Right atrium auricular region (tissue), 2 donors: ENCODE data around the gene PHB1. TPM values are rescaled to one million over a fixed set of nuclear protein-coding genes. Genes with fewer than 3 reads are reported as not detected.

Source experiments
- DNase-seq: peaks from one replicate; pipeline ENCODE4 v3.0.0-alpha.2; 2019; ENCODE audit warnings: low spot score
- H3K27ac ChIP-seq, 2 donors: fragments of 200-600 bp; sonication (generic); 1 replicate in 1 of 2; 2 replicates in 1 of 2; pipeline ENCODE4 v1.5.1; 2016 to 2019
- H3K27me3 ChIP-seq, 2 donors: fragments of 200-600 bp; sonication (generic); one replicate each; pipeline versions ENCODE4 v1.5.1 to v1.6.0; 2017 to 2019
- H3K36me3 ChIP-seq: fragments of 200-600 bp; sonication (generic); one replicate; pipeline ENCODE4 v1.5.1; 2016
- H3K4me1 ChIP-seq, 2 donors: fragments of 200-600 bp; sonication (generic); one replicate each; pipeline versions ENCODE4 v1.5.1 to v1.6.0; 2017 to 2019
- H3K4me3 ChIP-seq, 2 donors: fragments of 200-600 bp; sonication (generic); 1 replicate in 1 of 2; 2 replicates in 1 of 2; pipeline ENCODE4 v1.5.1; 2017 to 2019; ENCODE audit warnings: mild to moderate bottlenecking in 1 of 2, moderate library complexity in 1 of 2
- H3K9me3 ChIP-seq, 2 donors: fragments of 200-600 bp; sonication (generic); one replicate each; pipeline ENCODE4 v1.5.1; 2019
- CTCF ChIP-seq, 2 donors: fragments of 200-600 bp; sonication (generic); IDR thresholded peaks; one replicate each; pipeline ENCODE4 v1.5.1; 2019; ENCODE audit warnings: antibody characterized with exemption in 2 of 2
- total RNA-seq, 2 donors: library from RNA; depleted of rRNA; stranded (reverse); fragments of >200 nt; gene quantifications; one replicate each; pipeline ENCODE4 v1.1.0, GENCODE V29; 2016

Gene PHB1
- total RNA-seq, 2 donors from 2014 or later, result 108 to 123 TPM

- Histone ChIP-seq H3K36me3 (peaks cover 39% of the 10 kb centered on the region), H3K4me3 (peak overlapping the region; percentile 76 to 96), H3K4me1 (peaks cover 0 to 16% of the 10 kb centered on the region in 2 donors), H3K9me3 (no peaks in the 10 kb centered on the region), H3K27me3 (no peaks in the 10 kb centered on the region), H3K27ac (peak overlapping the region; percentile 36 to 59)
- no peak for TF ChIP-seq CTCF (IDR thresholded peaks at IDR 0.05)
- DNase-seq, result no peak
Measured at GRCh38 chr17:49414271-49414621, 436 bp downstream of the PHB1 start.

GRCh38 chr17:49409066-49409465 lies 5.6 kb downstream of the PHB1 start:
- Histone ChIP-seq H3K27ac (no peak overlapping the region), H3K36me3 (peaks cover 91% of the 10 kb centered on the region), H3K27me3 (no peaks in the 10 kb centered on the region), H3K4me1 (peaks cover 0 to 11% of the 10 kb centered on the region in 2 donors), H3K9me3 (no peaks in the 10 kb centered on the region), H3K4me3 (no peak overlapping the region)
- no peak for DNase-seq
- TF ChIP-seq CTCF (IDR thresholded peaks at IDR 0.05), result no peak

GRCh38 chr17:49407981-49408501 lies 6.6 kb downstream of the PHB1 start:
- no peak overlapping the region for H3K27ac ChIP-seq
- TF ChIP-seq CTCF (IDR thresholded peaks at IDR 0.05), result peak; percentile 19 to 79
- H3K27me3 ChIP-seq, result no peaks in the 10 kb centered on the region
- no peaks in the 10 kb centered on the region for H3K9me3 ChIP-seq
- no peak for DNase-seq
- H3K4me3 ChIP-seq, result no peak overlapping the region
- H3K4me1 ChIP-seq, result peaks cover 0 to 5% of the 10 kb centered on the region in 2 donors
- peaks cover 96% of the 10 kb centered on the region for H3K36me3 ChIP-seq

GRCh38 chr17:49407086-49407485 lies 7.6 kb downstream of the PHB1 start:
- no peak overlapping the region for H3K27ac ChIP-seq
- H3K36me3 ChIP-seq, result peaks cover 86% of the 10 kb centered on the region
- no peak for DNase-seq
- no peak overlapping the region for H3K4me3 ChIP-seq
- TF ChIP-seq CTCF (IDR thresholded peaks at IDR 0.05), result no peak
- H3K27me3 ChIP-seq, result no peaks in the 10 kb centered on the region
- peaks cover 0 to 5% of the 10 kb centered on the region in 2 donors for H3K4me1 ChIP-seq
- no peaks in the 10 kb centered on the region for H3K9me3 ChIP-seq

- Histone ChIP-seq H3K27ac (no peak overlapping the region), H3K27me3 (no peaks in the 10 kb centered on the region), H3K4me3 (no peak overlapping the region), H3K9me3 (no peaks in the 10 kb centered on the region), H3K36me3 (peaks cover 81% of the 10 kb centered on the region), H3K4me1 (peaks cover 0 to 5% of the 10 kb centered on the region in 2 donors)
- no peak for TF ChIP-seq CTCF (IDR thresholded peaks at IDR 0.05)
- DNase-seq, result no peak
Measured at GRCh38 chr17:49406421-49407061, 8.1 kb downstream of the PHB1 start.

GRCh38 chr17:49404906-49405305 lies 9.8 kb downstream of the PHB1 start:
- Histone ChIP-seq H3K4me3 (no peak overlapping the region), H3K36me3 (peaks cover 65% of the 10 kb centered on the region), H3K4me1 (peaks cover 0 to 5% of the 10 kb centered on the region in 2 donors), H3K27ac (no peak overlapping the region), H3K27me3 (no peaks in the 10 kb centered on the region), H3K9me3 (no peaks in the 10 kb centered on the region)
- TF ChIP-seq CTCF (IDR thresholded peaks at IDR 0.05), result no peak
- no peak for DNase-seq
